Measurements from ENCODE around the gene AAGAB. TPM values are rescaled to one million over a fixed set of nuclear protein-coding genes. Genes with fewer than 3 reads are reported as not detected.
A peak's percentile ranks its signal among the peaks of the same experiment; 100 is the strongest.
"Not testable (repeated sequence)": the region's sequence is repeated elsewhere in the genome, so short reads cannot be mapped to it uniquely, and the experiment has no call there.

Gene AAGAB
- total RNA-seq, 1 experiment from 2014 or later: 52.0 TPM

- H3K9me3 ChIP-seq (ENCODE audit: control insufficient read depth in 1 of 2, insufficient read depth in 1 of 2, low read depth in 1 of 2, low read length in 2 of 2); H3K4me3 ChIP-seq (replicated peaks in 1 of 2; ENCODE audit: low read depth in 1 of 2, low read length in 2 of 2); ATAC-seq; H3K27ac ChIP-seq (ENCODE audit: low read depth, low read length); H3K36me3 ChIP-seq (ENCODE audit: control insufficient read depth in 1 of 2, insufficient read depth in 2 of 2, low read length in 2 of 2); H4K20me1 ChIP-seq (ENCODE audit: insufficient read depth); H3K27me3 ChIP-seq (ENCODE audit: insufficient read depth, low read length); DNase-seq (ENCODE audit: low read depth, low spot score); H3K9me2 ChIP-seq (ENCODE audit: insufficient read depth); H3K9ac ChIP-seq (ENCODE audit: low read length); RAD21 ChIA-PET (ENCODE audit: low non-redundant PET in 1 of 2, low total read pairs in 2 of 2, uncharacterized antibody in 2 of 2, unreplicated experiment in 2 of 2); H2AFZ ChIP-seq (ENCODE audit: low read depth, low read length, poor library complexity, severe bottlenecking); CTCF ChIA-PET; BruUV-seq (replicated peaks); H3K4me2 ChIP-seq (ENCODE audit: low read length); H3K79me2 ChIP-seq (ENCODE audit: insufficient read depth, low read length): not testable (repeated sequence)
- intact Hi-C loops (cut with micrococcal nuclease): loop anchor here (10.0 kb wide), 1 partner anchor 1464 kb away; the partner anchor contains the start of gene DENND4A
- H3K4me1 ChIP-seq (ENCODE audit: control insufficient read depth in 1 of 2, insufficient read depth in 2 of 2, low read length in 2 of 2): peaks cover 0 to 10% of the 10 kb centered on the region in 2 experiments; a peak in 1 of 4 replicates
- POLR2A ChIA-PET: interaction anchor here (0.7 kb wide), 1 partner anchor 563 kb away, joined by 3 read pairs; no protein-coding TSS in a partner anchor
Observed at GRCh38 chr15:67258412-67258811, 4.0 kb upstream of the AAGAB start.

GRCh38 chr15:67256051-67256450 is 1.6 kb upstream of the AAGAB start:
- Histone ChIP-seq H3K4me1 (ENCODE audit: control insufficient read depth in 1 of 2, insufficient read depth in 2 of 2, low read length in 2 of 2) (peaks cover 7 to 21% of the 10 kb centered on the region in 2 experiments; a peak in 3 of 4 replicates), H4K20me1 (ENCODE audit: insufficient read depth) (no peaks in the 10 kb centered on the region), H3K9ac (ENCODE audit: low read length) (no peak overlapping the region), H3K27ac (ENCODE audit: low read depth, low read length) (no peak overlapping the region), H2AFZ (ENCODE audit: low read depth, low read length, poor library complexity, severe bottlenecking) (no peak overlapping the region), H3K79me2 (ENCODE audit: insufficient read depth, low read length) (peaks cover 33% of the 10 kb centered on the region), H3K36me3 (ENCODE audit: control insufficient read depth in 1 of 2, insufficient read depth in 2 of 2, low read length in 2 of 2) (no peaks in the 10 kb centered on the region), H3K9me3 (ENCODE audit: control insufficient read depth in 1 of 2, insufficient read depth in 1 of 2, low read depth in 1 of 2, low read length in 2 of 2) (no peaks in the 10 kb centered on the region), H3K4me3 (replicated peaks in 1 of 2; ENCODE audit: low read depth in 1 of 2, low read length in 2 of 2) (no peak overlapping the region), H3K9me2 (ENCODE audit: insufficient read depth) (no peaks in the 10 kb centered on the region), H3K27me3 (ENCODE audit: insufficient read depth, low read length) (no peaks in the 10 kb centered on the region), H3K4me2 (ENCODE audit: low read length) (peak overlapping the region; percentile 74)
- no peak for TF ChIP-seq POLR2A (IDR thresholded peaks at IDR 0.05; ENCODE audit: borderline replicate concordance, extremely low read depth, insufficient read depth, insufficient read length)
- TF ChIP-seq FOSL1 (IDR thresholded peaks at IDR 0.05; ENCODE audit: low read depth): no peak
- TF ChIP-seq SIN3A (IDR thresholded peaks at IDR 0.05; ENCODE audit: low read depth): no peak
- TF ChIP-seq, protein P1, sequence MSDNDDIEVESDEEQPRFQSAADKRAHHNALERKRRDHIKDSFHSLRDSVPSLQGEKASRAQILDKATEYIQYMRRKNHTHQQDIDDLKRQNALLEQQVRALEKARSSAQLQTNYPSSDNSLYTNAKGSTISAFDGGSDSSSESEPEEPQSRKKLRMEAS (IDR thresholded peaks at IDR 0.05): no peak
- TF ChIP-seq JUND (IDR thresholded peaks at IDR 0.05): no peak
- no peak for TF ChIP-seq YY1 (IDR thresholded peaks at IDR 0.05; ENCODE audit: extremely low read depth, insufficient replicate concordance, low read depth, low read length)
- no peak for TF ChIP-seq EGR1 (IDR thresholded peaks at IDR 0.05; ENCODE audit: low read depth)
- no peak for TF ChIP-seq EZH2 (IDR thresholded peaks at IDR 0.05)
- TF ChIP-seq, protein P2, sequence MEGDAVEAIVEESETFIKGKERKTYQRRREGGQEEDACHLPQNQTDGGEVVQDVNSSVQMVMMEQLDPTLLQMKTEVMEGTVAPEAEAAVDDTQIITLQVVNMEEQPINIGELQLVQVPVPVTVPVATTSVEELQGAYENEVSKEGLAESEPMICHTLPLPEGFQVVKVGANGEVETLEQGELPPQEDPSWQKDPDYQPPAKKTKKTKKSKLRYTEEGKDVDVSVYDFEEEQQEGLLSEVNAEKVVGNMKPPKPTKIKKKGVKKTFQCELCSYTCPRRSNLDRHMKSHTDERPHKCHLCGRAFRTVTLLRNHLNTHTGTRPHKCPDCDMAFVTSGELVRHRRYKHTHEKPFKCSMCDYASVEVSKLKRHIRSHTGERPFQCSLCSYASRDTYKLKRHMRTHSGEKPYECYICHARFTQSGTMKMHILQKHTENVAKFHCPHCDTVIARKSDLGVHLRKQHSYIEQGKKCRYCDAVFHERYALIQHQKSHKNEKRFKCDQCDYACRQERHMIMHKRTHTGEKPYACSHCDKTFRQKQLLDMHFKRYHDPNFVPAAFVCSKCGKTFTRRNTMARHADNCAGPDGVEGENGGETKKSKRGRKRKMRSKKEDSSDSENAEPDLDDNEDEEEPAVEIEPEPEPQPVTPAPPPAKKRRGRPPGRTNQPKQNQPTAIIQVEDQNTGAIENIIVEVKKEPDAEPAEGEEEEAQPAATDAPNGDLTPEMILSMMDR (IDR thresholded peaks at IDR 0.05 in 2 of 3, conservative IDR thresholded peaks at IDR 0.05 in 1 of 3; ENCODE audit: borderline replicate concordance in 1 of 3, insufficient read depth in 1 of 3, low read depth in 2 of 3, low read length in 2 of 3): no peak
- no peak for TF ChIP-seq CBX3 (IDR thresholded peaks at IDR 0.05; ENCODE audit: low read depth)
- TF ChIP-seq CEBPB (IDR thresholded peaks at IDR 0.05; ENCODE audit: low read depth): no peak
- no peak for TF ChIP-seq RAD21 (IDR thresholded peaks at IDR 0.05; ENCODE audit: low read depth)
- TF ChIP-seq, protein P3, sequence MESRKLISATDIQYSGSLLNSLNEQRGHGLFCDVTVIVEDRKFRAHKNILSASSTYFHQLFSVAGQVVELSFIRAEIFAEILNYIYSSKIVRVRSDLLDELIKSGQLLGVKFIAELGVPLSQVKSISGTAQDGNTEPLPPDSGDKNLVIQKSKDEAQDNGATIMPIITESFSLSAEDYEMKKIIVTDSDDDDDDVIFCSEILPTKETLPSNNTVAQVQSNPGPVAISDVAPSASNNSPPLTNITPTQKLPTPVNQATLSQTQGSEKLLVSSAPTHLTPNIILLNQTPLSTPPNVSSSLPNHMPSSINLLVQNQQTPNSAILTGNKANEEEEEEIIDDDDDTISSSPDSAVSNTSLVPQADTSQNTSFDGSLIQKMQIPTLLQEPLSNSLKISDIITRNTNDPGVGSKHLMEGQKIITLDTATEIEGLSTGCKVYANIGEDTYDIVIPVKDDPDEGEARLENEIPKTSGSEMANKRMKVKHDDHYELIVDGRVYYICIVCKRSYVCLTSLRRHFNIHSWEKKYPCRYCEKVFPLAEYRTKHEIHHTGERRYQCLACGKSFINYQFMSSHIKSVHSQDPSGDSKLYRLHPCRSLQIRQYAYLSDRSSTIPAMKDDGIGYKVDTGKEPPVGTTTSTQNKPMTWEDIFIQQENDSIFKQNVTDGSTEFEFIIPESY (IDR thresholded peaks at IDR 0.05; ENCODE audit: extremely low read depth, insufficient replicate concordance, low read length): no peak
- ChIA-PET CTCF (no interaction called here), RAD21 (ENCODE audit: low non-redundant PET in 1 of 2, low total read pairs in 2 of 2, uncharacterized antibody in 2 of 2, unreplicated experiment in 2 of 2) (interaction anchor here in 1 of 2 experiments (0.7 kb wide), 1 partner anchor 105 kb away, joined by 3 read pairs; no protein-coding TSS in a partner anchor), POLR2A (no interaction called here)
- DNase-seq (ENCODE audit: low read depth, low spot score) (no peak), ATAC-seq (no peak)
- intact Hi-C loops (cut with micrococcal nuclease): loop anchor here (10.0 kb wide), 1 partner anchor 1461 kb away; the partner anchor contains the start of gene DENND4A
- no TSS peak for BruUV-seq (replicated peaks)

Data from HCT116 (cell line).